Measurements from ENCODE around the gene CDKAL1. TPM values are rescaled to one million over a fixed set of nuclear protein-coding genes. Genes with fewer than 3 reads are reported as not detected.

Gene CDKAL1
- total RNA-seq, 2 donors from 2014 or later = 23.0 to 23.7 TPM

DNA sequence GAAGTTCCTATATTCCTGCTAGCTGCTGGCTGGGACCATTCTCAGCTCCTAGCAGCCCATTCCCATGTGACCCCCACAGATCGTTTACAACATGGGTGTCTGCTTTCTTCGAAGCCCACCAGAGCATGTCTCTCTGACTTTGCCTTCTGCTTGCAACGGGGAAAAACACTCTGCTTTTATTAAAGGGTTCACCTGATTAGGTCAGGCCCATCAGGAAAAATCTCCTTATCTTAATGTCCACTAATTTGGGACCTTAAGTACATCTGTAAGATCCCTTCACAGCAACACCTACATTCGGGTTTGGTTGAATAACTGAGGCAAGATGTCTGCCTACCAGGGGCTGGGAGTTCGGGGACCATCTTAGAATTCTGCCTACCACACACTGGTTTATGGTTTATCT lies 496.9 kb downstream of the CDKAL1 start:
- Mint-ChIP-seq H3K4me3 (no peak overlapping the region), H3K27ac (no peak overlapping the region), H3K4me1 (no peaks in the 10 kb centered on the region), H3K36me3 (ENCODE audit: low read depth) (peaks cover 7% of the 10 kb centered on the region), H3K27me3 (no peaks in the 10 kb centered on the region)
- no peaks in the 10 kb centered on the region for H3K9me3 ChIP-seq (ENCODE audit: control insufficient read depth, low read length, poor library complexity, severe bottlenecking)
- ATAC-seq (no peak), DNase-seq (no peak)

DNA sequence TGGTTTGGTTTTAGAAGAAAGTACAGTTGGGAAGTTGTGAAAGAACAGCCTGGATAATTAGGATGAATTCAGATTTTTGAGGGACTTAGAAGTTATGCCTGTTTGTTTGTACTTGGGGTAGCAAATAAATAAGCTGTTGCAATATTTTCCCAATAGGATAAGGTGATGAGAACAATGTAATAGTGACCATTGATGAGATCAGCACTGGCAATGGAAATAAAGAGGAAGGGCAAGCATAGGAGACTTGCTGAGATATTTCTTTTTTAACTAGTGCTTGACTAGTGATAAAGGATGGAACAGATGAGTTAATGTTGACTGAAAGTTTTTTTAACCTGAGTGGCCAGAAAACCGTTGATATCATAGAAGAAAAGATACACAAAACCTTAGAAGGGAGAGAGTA lies 498.8 kb downstream of the CDKAL1 start:
- Mint-ChIP-seq H3K4me1 (no peaks in the 10 kb centered on the region), H3K27me3 (no peaks in the 10 kb centered on the region), H3K27ac (no peak overlapping the region), H3K36me3 (ENCODE audit: low read depth) (peaks cover 2% of the 10 kb centered on the region), H3K4me3 (no peak overlapping the region)
- ATAC-seq = no peak
- H3K9me3 ChIP-seq (ENCODE audit: control insufficient read depth, low read length, poor library complexity, severe bottlenecking) = no peaks in the 10 kb centered on the region
- no peak for DNase-seq

DNA sequence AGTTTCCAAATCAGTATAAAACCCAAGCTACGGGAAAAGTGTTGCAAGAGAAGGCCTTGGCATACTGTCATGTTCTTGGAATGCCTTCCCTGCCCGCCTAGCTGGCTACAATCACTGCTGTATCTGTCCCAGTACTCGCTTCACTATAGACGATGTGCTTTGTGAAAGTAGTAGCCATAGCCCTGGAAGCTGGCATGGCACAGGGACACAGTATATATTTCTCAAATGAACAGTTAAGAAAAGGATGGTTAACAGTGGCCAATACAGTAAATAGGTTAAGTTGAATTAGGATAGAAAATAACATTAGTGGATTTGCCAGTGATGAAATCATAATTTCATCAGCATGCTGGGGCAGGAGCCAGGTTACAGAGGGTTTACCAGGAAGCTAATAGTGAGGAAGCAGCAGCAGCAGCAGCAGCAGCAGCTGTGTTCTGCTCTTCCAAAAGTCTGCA lies 499.3 kb downstream of the CDKAL1 start:
- DNase-seq (no peak), ATAC-seq (no peak)
- H3K4me1 Mint-ChIP-seq = no peaks in the 10 kb centered on the region
- no peak overlapping the region for H3K27ac Mint-ChIP-seq
- H3K27me3 Mint-ChIP-seq = no peaks in the 10 kb centered on the region
- peaks cover 2% of the 10 kb centered on the region for H3K36me3 Mint-ChIP-seq (ENCODE audit: low read depth)
- H3K9me3 ChIP-seq (ENCODE audit: control insufficient read depth, low read length, poor library complexity, severe bottlenecking) = no peaks in the 10 kb centered on the region
- no peak overlapping the region for H3K4me3 Mint-ChIP-seq

DNA sequence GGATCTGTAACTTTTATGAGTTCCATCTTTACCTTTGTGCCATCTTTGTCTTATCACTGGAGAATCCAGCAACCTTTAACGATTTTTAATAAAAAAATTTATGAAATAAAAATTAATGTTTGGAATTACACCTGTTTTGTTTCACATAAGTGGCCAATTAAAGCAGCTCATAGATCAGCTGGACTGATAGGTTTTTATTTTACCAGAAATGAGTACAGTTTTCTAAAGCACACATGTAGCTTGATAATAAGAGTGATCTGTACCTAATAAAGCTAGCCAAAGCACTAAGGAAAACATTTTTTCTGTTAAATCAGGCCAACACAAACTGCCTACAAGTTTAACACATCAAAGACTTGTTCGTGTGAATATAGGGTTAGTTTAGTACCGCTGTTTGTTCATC lies 500.1 kb downstream of the CDKAL1 start:
- no peaks in the 10 kb centered on the region for H3K4me1 Mint-ChIP-seq
- ATAC-seq (no peak), DNase-seq (no peak)
- peaks cover 2% of the 10 kb centered on the region for H3K36me3 Mint-ChIP-seq (ENCODE audit: low read depth)
- H3K4me3 Mint-ChIP-seq = no peak overlapping the region
- no peaks in the 10 kb centered on the region for H3K27me3 Mint-ChIP-seq
- H3K9me3 ChIP-seq (ENCODE audit: control insufficient read depth, low read length, poor library complexity, severe bottlenecking) = no peaks in the 10 kb centered on the region
- H3K27ac Mint-ChIP-seq = no peak overlapping the region

DNA sequence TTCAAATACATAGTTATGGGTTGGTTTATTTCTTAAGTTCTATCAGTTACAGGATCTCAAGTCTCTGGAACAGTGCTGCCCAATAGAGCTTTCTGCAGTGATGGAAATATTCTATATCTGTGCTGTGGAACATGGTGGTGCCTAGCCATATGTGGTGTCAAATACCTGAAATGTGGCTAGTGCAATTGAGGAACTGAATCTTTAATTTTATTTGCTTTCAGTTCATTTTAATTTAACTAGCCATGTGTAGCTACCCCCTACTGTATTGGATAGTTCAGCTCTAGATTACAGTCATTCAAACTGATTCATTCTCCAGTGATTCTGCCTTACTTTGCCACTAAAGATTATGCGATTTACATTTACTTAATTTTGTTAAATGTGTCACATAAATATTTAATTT lies 503.2 kb downstream of the CDKAL1 start:
- ATAC-seq (no peak), DNase-seq (no peak)
- Mint-ChIP-seq H3K4me1 (no peaks in the 10 kb centered on the region), H3K36me3 (ENCODE audit: low read depth) (no peaks in the 10 kb centered on the region), H3K27ac (no peak overlapping the region), H3K27me3 (no peaks in the 10 kb centered on the region), H3K4me3 (no peak overlapping the region)
- H3K9me3 ChIP-seq (ENCODE audit: control insufficient read depth, low read length, poor library complexity, severe bottlenecking) = no peaks in the 10 kb centered on the region

DNA sequence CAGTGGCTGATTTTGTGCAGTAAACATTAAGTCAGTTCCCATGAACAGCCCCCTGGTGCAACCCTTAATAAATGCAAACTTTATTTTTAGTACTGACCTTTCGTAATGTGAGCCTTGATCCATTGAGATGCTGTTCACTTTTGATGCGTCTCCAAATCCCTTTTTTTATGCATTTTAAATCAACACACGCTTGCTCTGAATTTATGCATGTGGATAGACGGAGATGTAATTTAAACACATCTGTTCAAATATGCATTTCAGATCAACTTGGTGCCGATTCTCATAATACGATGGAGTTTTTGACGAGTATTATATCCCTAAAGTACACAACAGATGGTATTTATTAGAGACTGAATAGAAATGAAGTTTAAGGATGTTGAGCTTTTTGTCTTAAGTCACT lies 505.7 kb downstream of the CDKAL1 start:
- DNase-seq = no peak
- H3K36me3 Mint-ChIP-seq (ENCODE audit: low read depth) = peaks cover 3% of the 10 kb centered on the region
- H3K9me3 ChIP-seq (ENCODE audit: control insufficient read depth, low read length, poor library complexity, severe bottlenecking) = no peaks in the 10 kb centered on the region
- no peak overlapping the region for H3K27ac Mint-ChIP-seq
- no peak for ATAC-seq
- H3K4me1 Mint-ChIP-seq = peaks cover 3% of the 10 kb centered on the region
- no peaks in the 10 kb centered on the region for H3K27me3 Mint-ChIP-seq
- H3K4me3 Mint-ChIP-seq = no peak overlapping the region

DNA sequence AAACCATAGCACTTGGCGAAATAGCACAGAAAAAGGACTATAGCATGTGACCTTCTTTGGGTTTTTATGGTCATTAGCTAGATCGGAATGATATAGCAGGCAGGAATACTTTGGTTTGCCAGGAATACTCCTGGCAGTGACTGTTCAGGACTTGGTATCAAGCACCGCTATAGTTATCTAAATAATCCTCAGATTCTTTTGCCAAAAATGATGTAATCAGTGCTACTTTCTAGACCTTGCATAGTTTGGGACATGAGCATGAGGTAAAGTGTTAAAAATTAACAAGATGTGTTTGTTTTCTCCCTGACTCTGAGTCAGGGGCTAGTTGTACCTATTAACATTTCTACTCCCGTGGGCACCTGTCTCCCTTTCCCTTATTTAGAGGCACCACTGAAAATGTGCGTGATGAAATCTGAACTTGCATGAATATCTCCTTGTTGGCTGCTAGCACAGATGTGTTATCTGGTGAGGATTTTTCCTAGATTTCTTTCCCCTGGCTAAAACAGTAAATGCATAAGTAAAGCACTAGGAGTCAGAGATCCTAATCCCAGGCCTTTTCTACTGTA lies 511.0 kb downstream of the CDKAL1 start:
- H3K4me3 Mint-ChIP-seq = no peak overlapping the region
- DNase-seq (no peak), ATAC-seq (no peak)
- peaks cover 4% of the 10 kb centered on the region for H3K36me3 Mint-ChIP-seq (ENCODE audit: low read depth)
- H3K9me3 ChIP-seq (ENCODE audit: control insufficient read depth, low read length, poor library complexity, severe bottlenecking) = no peaks in the 10 kb centered on the region
- no peaks in the 10 kb centered on the region for H3K27me3 Mint-ChIP-seq
- H3K27ac Mint-ChIP-seq = no peak overlapping the region
- H3K4me1 Mint-ChIP-seq = peaks cover 13% of the 10 kb centered on the region

DNA sequence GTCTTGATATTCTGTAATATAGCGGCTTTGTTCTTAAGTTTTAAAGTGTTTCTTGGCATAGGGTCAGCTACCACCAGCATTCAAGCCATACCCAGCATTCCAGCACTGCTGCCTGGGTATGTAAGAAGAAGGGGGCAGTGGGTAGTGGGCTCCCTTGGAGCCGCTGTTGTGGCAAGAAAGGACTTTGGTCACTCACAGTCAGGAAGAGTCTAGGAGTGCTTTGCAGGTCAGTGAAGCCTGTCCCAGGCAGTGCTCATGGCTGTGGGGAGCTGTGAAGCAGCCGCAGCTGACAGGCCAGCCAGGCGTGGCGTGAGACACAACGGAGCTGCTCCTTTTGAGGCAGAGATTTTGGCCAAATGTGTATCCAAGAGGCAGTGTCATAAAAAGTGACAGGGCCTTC lies 512.0 kb downstream of the CDKAL1 start:
- no peak overlapping the region for H3K27ac Mint-ChIP-seq
- H3K4me1 Mint-ChIP-seq = peaks cover 13% of the 10 kb centered on the region
- DNase-seq (no peak), ATAC-seq (no peak)
- H3K4me3 Mint-ChIP-seq = no peak overlapping the region
- no peaks in the 10 kb centered on the region for H3K9me3 ChIP-seq (ENCODE audit: control insufficient read depth, low read length, poor library complexity, severe bottlenecking)
- H3K36me3 Mint-ChIP-seq (ENCODE audit: low read depth) = peaks cover 4% of the 10 kb centered on the region
- no peaks in the 10 kb centered on the region for H3K27me3 Mint-ChIP-seq

DNA sequence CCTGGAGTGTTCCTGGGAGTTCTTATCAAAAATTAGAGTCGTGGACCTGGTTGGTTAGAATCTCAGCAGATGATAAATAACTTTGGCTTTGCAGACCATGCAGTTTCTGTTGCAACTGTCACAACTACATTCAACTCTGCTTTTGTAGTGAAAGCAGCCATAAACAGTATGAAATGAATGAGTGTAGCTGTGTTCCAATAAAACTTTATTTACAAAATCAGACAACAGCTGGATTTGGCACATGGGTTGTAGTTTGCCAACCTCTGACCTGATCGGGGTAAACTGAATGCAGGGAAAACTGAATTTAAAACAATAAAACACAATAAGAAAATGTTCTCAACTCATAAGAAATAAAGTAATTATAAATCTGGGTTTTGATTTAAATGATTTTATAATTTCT lies 513.8 kb downstream of the CDKAL1 start:
- no peak for ATAC-seq
- Mint-ChIP-seq H3K4me3 (no peak overlapping the region), H3K27me3 (no peaks in the 10 kb centered on the region), H3K27ac (no peak overlapping the region), H3K36me3 (ENCODE audit: low read depth) (peaks cover 4% of the 10 kb centered on the region), H3K4me1 (peaks cover 13% of the 10 kb centered on the region)
- DNase-seq = no peak
- no peaks in the 10 kb centered on the region for H3K9me3 ChIP-seq (ENCODE audit: control insufficient read depth, low read length, poor library complexity, severe bottlenecking)

DNA sequence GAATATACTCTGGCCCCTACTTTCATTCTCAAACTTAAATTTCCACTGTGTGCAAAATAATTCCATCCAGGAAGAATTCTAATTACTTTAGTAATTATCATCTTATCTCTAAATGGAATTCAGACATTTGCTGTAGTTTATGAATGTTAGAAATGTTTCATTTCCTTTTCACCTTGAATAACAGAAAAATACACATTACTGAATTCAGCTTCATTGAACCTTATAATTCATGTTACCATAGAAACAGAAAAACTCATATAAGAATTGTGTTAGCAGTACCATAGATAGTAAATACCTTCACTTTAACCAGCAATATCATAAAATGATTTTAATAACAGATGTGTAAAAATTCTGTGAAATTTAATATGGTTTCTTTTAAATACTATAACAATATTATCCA lies 514.9 kb downstream of the CDKAL1 start:
- Mint-ChIP-seq H3K27me3 (no peaks in the 10 kb centered on the region), H3K4me1 (peaks cover 10% of the 10 kb centered on the region), H3K36me3 (ENCODE audit: low read depth) (peaks cover 4% of the 10 kb centered on the region), H3K4me3 (no peak overlapping the region), H3K27ac (no peak overlapping the region)
- DNase-seq (no peak), ATAC-seq (no peak)
- no peaks in the 10 kb centered on the region for H3K9me3 ChIP-seq (ENCODE audit: control insufficient read depth, low read length, poor library complexity, severe bottlenecking)

DNA sequence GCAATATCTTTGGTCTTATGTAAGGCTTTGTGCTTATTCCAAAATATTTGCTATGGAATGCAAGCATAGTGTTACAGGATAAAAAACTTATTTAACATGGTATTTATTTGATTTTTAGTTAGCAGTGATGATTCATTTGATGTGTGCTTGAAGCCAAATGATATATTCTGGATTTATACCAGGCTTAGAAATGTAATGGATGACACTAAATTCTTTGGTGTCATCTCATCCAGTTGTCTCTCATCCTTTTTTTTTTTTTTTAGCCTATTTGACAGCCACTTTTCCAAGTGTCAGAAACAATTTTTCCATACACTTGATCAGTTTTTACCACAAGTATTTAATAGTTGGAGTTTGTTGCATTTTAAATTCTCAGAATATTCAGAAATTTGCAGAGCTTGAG lies 515.3 kb downstream of the CDKAL1 start:
- H3K9me3 ChIP-seq (ENCODE audit: control insufficient read depth, low read length, poor library complexity, severe bottlenecking) = no peaks in the 10 kb centered on the region
- ATAC-seq (no peak), DNase-seq (no peak)
- peaks cover 2% of the 10 kb centered on the region for H3K36me3 Mint-ChIP-seq (ENCODE audit: low read depth)
- H3K27ac Mint-ChIP-seq = no peak overlapping the region
- H3K27me3 Mint-ChIP-seq = no peaks in the 10 kb centered on the region
- H3K4me3 Mint-ChIP-seq = no peak overlapping the region
- H3K4me1 Mint-ChIP-seq = peaks cover 9% of the 10 kb centered on the region

DNA sequence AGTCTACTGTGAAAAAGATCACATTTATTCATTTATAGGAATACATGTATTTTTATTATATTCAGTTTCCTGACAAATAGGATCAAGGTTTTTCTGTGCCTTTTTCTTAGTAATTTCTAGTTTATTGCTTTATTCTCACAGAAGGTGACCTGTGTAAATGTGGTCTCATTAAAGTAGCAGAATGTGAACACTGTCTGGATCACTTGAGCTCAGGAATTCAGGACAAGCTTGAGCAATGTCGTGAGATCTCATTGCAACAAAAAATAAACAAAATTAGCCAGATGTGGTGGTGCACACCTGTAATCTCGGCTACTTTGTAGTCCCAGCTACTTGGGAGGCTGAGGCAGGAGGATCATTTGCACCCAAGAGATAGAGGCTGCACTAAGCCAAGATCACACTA lies 516.7 kb downstream of the CDKAL1 start:
- ATAC-seq = no peak
- Mint-ChIP-seq H3K4me3 (no peak overlapping the region), H3K36me3 (ENCODE audit: low read depth) (no peaks in the 10 kb centered on the region), H3K4me1 (peaks cover 9% of the 10 kb centered on the region), H3K27me3 (no peaks in the 10 kb centered on the region), H3K27ac (no peak overlapping the region)
- no peak for DNase-seq
- H3K9me3 ChIP-seq (ENCODE audit: control insufficient read depth, low read length, poor library complexity, severe bottlenecking) = no peaks in the 10 kb centered on the region

DNA sequence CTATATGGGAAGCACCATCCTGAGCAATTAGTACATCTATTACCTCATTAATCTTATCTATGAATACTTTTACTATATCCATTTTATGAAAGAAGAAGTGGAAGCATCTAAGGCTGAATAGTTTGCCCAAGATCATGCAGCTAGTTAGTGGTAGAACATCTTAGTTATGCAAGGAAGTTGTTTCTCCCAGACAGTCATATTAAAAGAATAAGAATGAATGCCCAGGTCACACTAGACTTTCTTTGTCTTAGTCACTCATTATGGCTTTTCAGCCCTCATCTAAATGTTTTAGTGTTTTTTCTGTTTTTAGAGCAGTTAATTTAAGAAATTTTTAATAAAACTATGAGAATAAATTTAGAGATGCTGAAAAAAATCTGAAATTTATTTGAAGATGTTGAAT lies 517.5 kb downstream of the CDKAL1 start:
- peaks cover 5% of the 10 kb centered on the region for H3K4me1 Mint-ChIP-seq
- H3K9me3 ChIP-seq (ENCODE audit: control insufficient read depth, low read length, poor library complexity, severe bottlenecking) = no peaks in the 10 kb centered on the region
- no peak overlapping the region for H3K27ac Mint-ChIP-seq
- DNase-seq (no peak), ATAC-seq (no peak)
- no peak overlapping the region for H3K4me3 Mint-ChIP-seq
- H3K27me3 Mint-ChIP-seq = no peaks in the 10 kb centered on the region
- no peaks in the 10 kb centered on the region for H3K36me3 Mint-ChIP-seq (ENCODE audit: low read depth)

DNA sequence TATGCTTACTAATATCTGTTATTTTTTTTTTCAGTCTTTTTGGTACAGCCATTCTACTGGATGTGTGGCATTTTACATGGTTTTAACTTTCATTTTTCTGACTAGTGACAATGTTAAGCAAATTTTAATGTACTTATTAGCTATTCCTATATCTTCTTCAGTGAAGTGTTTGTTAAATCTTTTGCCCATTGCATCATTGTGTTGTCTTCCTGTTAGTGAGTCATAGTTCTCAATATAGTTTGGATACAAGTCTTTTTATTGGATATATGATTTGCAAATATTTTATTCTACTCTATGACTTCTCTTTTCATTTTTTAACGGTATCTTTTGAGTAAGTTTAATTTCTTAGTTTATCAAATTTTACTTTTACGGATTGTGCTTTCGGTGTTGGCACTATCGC lies 519.4 kb downstream of the CDKAL1 start:
- H3K4me1 Mint-ChIP-seq = no peaks in the 10 kb centered on the region
- H3K36me3 Mint-ChIP-seq (ENCODE audit: low read depth) = no peaks in the 10 kb centered on the region

More for the DNA sequence above, 519.4 kb downstream of the CDKAL1 start:
- no peak for DNase-seq
- no peaks in the 10 kb centered on the region for H3K9me3 ChIP-seq (ENCODE audit: control insufficient read depth, low read length, poor library complexity, severe bottlenecking)
- ATAC-seq = no peak
- Mint-ChIP-seq H3K27ac (no peak overlapping the region), H3K4me3 (no peak overlapping the region), H3K27me3 (no peaks in the 10 kb centered on the region)
